HG03045 (cell line): ENCODE measurements around the gene TRAFD1.
"Not testable (repeated sequence)": the region's sequence is repeated elsewhere in the genome, so short reads cannot be mapped to it uniquely, and the experiment has no call there.

Source experiments
- ATAC-seq: cut with Tn5 transposase; IDR thresholded peaks from one replicate; pipeline ENCODE4 v1.9.1; 2021; ENCODE audit warnings: mild to moderate bottlenecking, moderate library complexity; ENCODE audit not compliant: unreplicated experiment

Gene TRAFD1

GRCh38 chr12:112158461-112159145, 33.2 kb downstream of the TRAFD1 start:
- ATAC-seq, result not testable (repeated sequence)

- no peak for ATAC-seq
Observed at GRCh38 chr12:112159146-112159541, 33.8 kb downstream of the TRAFD1 start.

GRCh38 chr12:112160611-112161010, 35.3 kb downstream of the TRAFD1 start:
- ATAC-seq, result no peak

- no peak for ATAC-seq
Observed at GRCh38 chr12:112161711-112162110, 36.4 kb downstream of the TRAFD1 start.

- ATAC-seq, result no peak
Observed at GRCh38 chr12:112162241-112162790, 37.0 kb downstream of the TRAFD1 start.

- no peak for ATAC-seq
Observed at GRCh38 chr12:112163056-112163455, 37.7 kb downstream of the TRAFD1 start.

- ATAC-seq, result no peak
Observed at GRCh38 chr12:112163471-112163991, 38.2 kb downstream of the TRAFD1 start.

- no peak for ATAC-seq
Observed at GRCh38 chr12:112164011-112164660, 38.8 kb downstream of the TRAFD1 start.

GRCh38 chr12:112165624-112166023, 40.3 kb downstream of the TRAFD1 start:
- ATAC-seq, result no peak

- ATAC-seq, result no peak
Observed at GRCh38 chr12:112166051-112167015, 41.0 kb downstream of the TRAFD1 start.

- no peak for ATAC-seq
Observed at GRCh38 chr12:112167031-112167461, 41.7 kb downstream of the TRAFD1 start.

- no peak for ATAC-seq
Observed at GRCh38 chr12:112167718-112168525, 42.6 kb downstream of the TRAFD1 start.

- ATAC-seq, result no peak
Observed at GRCh38 chr12:112168561-112168971, 43.2 kb downstream of the TRAFD1 start.

- no peak for ATAC-seq
Observed at GRCh38 chr12:112169161-112169872, 44.0 kb downstream of the TRAFD1 start.

GRCh38 chr12:112169966-112170365, 44.6 kb downstream of the TRAFD1 start:
- ATAC-seq, result no peak

GRCh38 chr12:112170376-112170775, 45.0 kb downstream of the TRAFD1 start:
- no peak for ATAC-seq

GRCh38 chr12:112170971-112171596, 45.7 kb downstream of the TRAFD1 start:
- ATAC-seq, result no peak

- ATAC-seq, result no peak
Observed at GRCh38 chr12:112172556-112173324, 47.4 kb downstream of the TRAFD1 start.
